K562 (cell line): ENCODE data around the gene SYVN1. TPM values are rescaled to one million over a fixed set of nuclear protein-coding genes. Genes with fewer than 3 reads are reported as not detected.
A peak's percentile ranks its signal among the peaks of the same experiment; 100 is the strongest.

Source experiments
- ATF3 ChIP-seq, 2 experiments: fragments of 450-650 bp in 1 of 2; sonication (generic) in 1 of 2; formaldehyde crosslinking in 1 of 2; IDR thresholded peaks in 1 of 2; conservative IDR thresholded peaks in 1 of 2; 2 replicates each; pipeline versions ENCODE4 v1.6.1 to v1.8.1; 2016 to 2023; ENCODE audit warnings: mild to moderate bottlenecking in 2 of 2, moderate library complexity in 2 of 2, inconsistent platforms in 1 of 2, missing genetic modification reagents in 1 of 2
- CBX5 ChIP-seq: IDR thresholded peaks from 2 replicates; pipeline ENCODE4 v1.6.1; 2014; ENCODE audit warnings: low read depth, borderline replicate concordance
- CEBPG ChIP-seq, 3 experiments: fragments of 200-800 bp in 1 of 3; sonication (Bioruptor generic) in 1 of 3; sonication (generic) in 1 of 3; formaldehyde crosslinking in 1 of 3; IDR thresholded peaks in 2 of 3; conservative IDR thresholded peaks in 1 of 3; 2 replicates each; pipeline versions ENCODE4 v1.6.1 to v1.8.0; 2016 to 2022; ENCODE audit warnings: missing compliant biosample characterization in 2 of 3, missing genetic modification characterization in 2 of 3, mild to moderate bottlenecking in 1 of 3, missing genetic modification reagents in 1 of 3
- COPS2 ChIP-seq: fragments of 450-650 bp; conservative IDR thresholded peaks from 2 replicates; pipeline ENCODE4 v1.6.1; 2016; ENCODE audit warnings: mild to moderate bottlenecking, moderate library complexity
- DPF2 ChIP-seq: fragments of 450-650 bp; IDR thresholded peaks from 2 replicates; pipeline ENCODE4 v1.6.1; 2016
- HBP1 ChIP-seq: fragments of 450-650 bp; formaldehyde crosslinking; IDR thresholded peaks from 2 replicates; pipeline ENCODE4 v1.4.0; 2022; ENCODE audit warnings: missing genetic modification characterization
- MTF1 ChIP-seq: fragments of 250-450 bp; sonication (Bioruptor Pico); IDR thresholded peaks from 2 replicates; pipeline ENCODE4 v1.9.0; 2021; ENCODE audit warnings: moderate library complexity, mild to moderate bottlenecking, inconsistent platforms, borderline replicate concordance
- RHOXF2B ChIP-seq: fragments of 250-450 bp; sonication (Bioruptor Pico); conservative IDR thresholded peaks from 2 replicates; pipeline ENCODE4 v1.5.1; 2021
- SIN3A ChIP-seq, 2 experiments: fragments of 150-350 bp in 1 of 2; IDR thresholded peaks; 2 replicates each; pipeline ENCODE4 v1.6.1; 2011 to 2016; ENCODE audit warnings: borderline replicate concordance in 2 of 2, low read depth in 2 of 2, low read length in 2 of 2, mild to moderate bottlenecking in 2 of 2, moderate library complexity in 2 of 2; ENCODE audit not compliant: control insufficient read depth in 1 of 2
- SMARCA5 ChIP-seq: fragments of 450-650 bp; IDR thresholded peaks from 2 replicates; pipeline ENCODE4 v1.6.1; 2016
- SREBF2 ChIP-seq: sonication (generic); formaldehyde crosslinking; IDR thresholded peaks from 2 replicates; pipeline ENCODE4 v1.4.0; 2020; ENCODE audit warnings: mild to moderate bottlenecking, missing genetic modification reagents
- TCF3 ChIP-seq: sonication (generic); formaldehyde crosslinking; IDR thresholded peaks from 2 replicates; pipeline ENCODE4 v1.4.0; 2020; ENCODE audit warnings: mild to moderate bottlenecking, missing genetic modification reagents
- ZEB2 ChIP-seq: fragments of 450-650 bp; IDR thresholded peaks from 2 replicates; pipeline ENCODE4 v1.6.1; 2016
- ZFP30 ChIP-seq: fragments of 250-450 bp; sonication (Bioruptor Pico); IDR thresholded peaks from 2 replicates; pipeline ENCODE4 v1.8.0; 2022; ENCODE audit warnings: moderate library complexity, mild to moderate bottlenecking, inconsistent platforms, borderline replicate concordance
- ZKSCAN3 ChIP-seq: fragments of 250-450 bp; sonication (Bioruptor Pico); IDR thresholded peaks from 2 replicates; pipeline ENCODE4 v1.4.0; 2020
- ZNF197 ChIP-seq: fragments of 200-800 bp; sonication (Bioruptor generic); IDR thresholded peaks from 2 replicates; pipeline ENCODE4 v1.6.1; 2016; ENCODE audit warnings: low read depth, missing genetic modification characterization, missing compliant biosample characterization
- ZNF274 ChIP-seq: IDR thresholded peaks from 2 replicates; pipeline ENCODE4 v1.6.1; 2011; ENCODE audit warnings: low read depth, mild to moderate bottlenecking, low read length, moderate library complexity, borderline replicate concordance
- ZSCAN32 ChIP-seq: fragments of 450-650 bp; formaldehyde crosslinking; IDR thresholded peaks from 2 replicates; pipeline ENCODE4 v1.4.0; 2020; ENCODE audit warnings: mild to moderate bottlenecking, moderate library complexity
- polyA plus RNA-seq, 8 experiments: library from polyadenylated mRNA; depleted of rRNA in 4 of 8; stranded (reverse) in 5 of 8; unstranded in 3 of 8; fragments of >200 nt; fragmentation: Nextera tagmentation in 2 of 8; fragmentation: Illumina TruSeq in 1 of 8; extraction: Ambion mirVana in 2 of 8; extraction: Trizol in 1 of 8; gene quantifications; 2 replicates each; pipeline versions ENCODE4 v1.2.1 to v1.2.3, GENCODE V29; 2011 to 2014; ENCODE audit warnings: inconsistent platforms in 1 of 8, missing spikeins in 1 of 8
- total RNA-seq, 7 experiments: library from RNA; depleted of rRNA in 6 of 7; stranded (reverse); fragments of >200 nt in 6 of 7; fragmentation: Illumina TruSeq in 2 of 7; extraction: Trizol in 2 of 7; gene quantifications; 2 replicates each; pipeline versions ENCODE4 v1.2.1 to v1.2.3, GENCODE V29; 2011 to 2021; ENCODE audit warnings: low replicate concordance in 1 of 7
- TF ChIP-seq, protein P1 (sequence below): sonication (generic); formaldehyde crosslinking; IDR thresholded peaks from 2 replicates; pipeline ENCODE4 v1.8.0; 2022; ENCODE audit warnings: missing genetic modification reagents, mild to moderate bottlenecking, moderate library complexity, borderline replicate concordance
- TF ChIP-seq, protein P2 (sequence below), 3 experiments: IDR thresholded peaks in 2 of 3; conservative IDR thresholded peaks in 1 of 3; 2 replicates each; pipeline ENCODE4 v1.5.1; 2011 to 2012; ENCODE audit warnings: low read length in 3 of 3, mild to moderate bottlenecking in 3 of 3, control low read depth in 2 of 3, improper control_type of control experiment in 1 of 3, inconsistent platforms in 1 of 3, low read depth in 1 of 3, mixed read lengths in 1 of 3, moderate library complexity in 1 of 3; ENCODE audit not compliant: insufficient read depth in 2 of 3
- TF ChIP-seq, protein P3 (sequence below): IDR thresholded peaks from 3 replicates; pipeline ENCODE4 v1.6.1; 2011; ENCODE audit warnings: borderline replicate concordance, mild to moderate bottlenecking; ENCODE audit not compliant: insufficient read length, insufficient read depth

Gene SYVN1
- total and polyA plus RNA-seq, 9 of the 15 experiments (the other 6 are each of a cell fraction or from before 2014, with no cell fraction given), result 0.41 to 47.4 (median 9.9) TPM

- TF ChIP-seq ATF3 (IDR thresholded peaks at IDR 0.05) (no peak), ATF3 (CRISPR knock-in tag; conservative IDR thresholded peaks at IDR 0.05) (peak; percentile 20; the same call in 1 of the 2 replicates), ZNF274 (no peak), DPF2 (peak; percentile 30; the same call in 1 of the 2 replicates), SREBF2 (CRISPR knock-in tag) (no peak), ZEB2 (peak; percentile 64; the same call in 1 of the 2 replicates), ZFP30 (CRISPR knock-in tag) (no peak), RHOXF2B (CRISPR knock-in tag) (no peak), CEBPG (CRISPR knock-in tag; IDR thresholded peaks at IDR 0.05) (no peak), CEBPG (tag; conservative IDR thresholded peaks at IDR 0.05 in 1 of 2, IDR thresholded peaks at IDR 0.05 in 1 of 2) (no peak), CBX5 (no peak), ZKSCAN3 (CRISPR knock-in tag) (no peak), ZSCAN32 (CRISPR knock-in tag) (no peak), COPS2 (no peak), SMARCA5 (no peak), MTF1 (CRISPR knock-in tag) (no peak), SIN3A (IDR thresholded peaks at IDR 0.05; ENCODE audit: borderline replicate concordance in 2 of 2, control insufficient read depth in 1 of 2, low read depth in 2 of 2, low read length in 2 of 2) (peak; percentile 37 to 42; a peak in 2 of 4 replicates), ZNF197 (CRISPR knock-in tag) (no peak), HBP1 (CRISPR knock-in tag) (no peak), TCF3 (CRISPR knock-in tag) (0 out of 2 replicates have a peak, but pooled peaks have one; percentile 28)
- TF ChIP-seq, protein P1, sequence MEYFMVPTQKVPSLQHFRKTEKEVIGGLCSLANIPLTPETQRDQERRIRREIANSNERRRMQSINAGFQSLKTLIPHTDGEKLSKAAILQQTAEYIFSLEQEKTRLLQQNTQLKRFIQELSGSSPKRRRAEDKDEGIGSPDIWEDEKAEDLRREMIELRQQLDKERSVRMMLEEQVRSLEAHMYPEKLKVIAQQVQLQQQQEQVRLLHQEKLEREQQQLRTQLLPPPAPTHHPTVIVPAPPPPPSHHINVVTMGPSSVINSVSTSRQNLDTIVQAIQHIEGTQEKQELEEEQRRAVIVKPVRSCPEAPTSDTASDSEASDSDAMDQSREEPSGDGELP, result peak; percentile 79
- TF ChIP-seq, protein P2, sequence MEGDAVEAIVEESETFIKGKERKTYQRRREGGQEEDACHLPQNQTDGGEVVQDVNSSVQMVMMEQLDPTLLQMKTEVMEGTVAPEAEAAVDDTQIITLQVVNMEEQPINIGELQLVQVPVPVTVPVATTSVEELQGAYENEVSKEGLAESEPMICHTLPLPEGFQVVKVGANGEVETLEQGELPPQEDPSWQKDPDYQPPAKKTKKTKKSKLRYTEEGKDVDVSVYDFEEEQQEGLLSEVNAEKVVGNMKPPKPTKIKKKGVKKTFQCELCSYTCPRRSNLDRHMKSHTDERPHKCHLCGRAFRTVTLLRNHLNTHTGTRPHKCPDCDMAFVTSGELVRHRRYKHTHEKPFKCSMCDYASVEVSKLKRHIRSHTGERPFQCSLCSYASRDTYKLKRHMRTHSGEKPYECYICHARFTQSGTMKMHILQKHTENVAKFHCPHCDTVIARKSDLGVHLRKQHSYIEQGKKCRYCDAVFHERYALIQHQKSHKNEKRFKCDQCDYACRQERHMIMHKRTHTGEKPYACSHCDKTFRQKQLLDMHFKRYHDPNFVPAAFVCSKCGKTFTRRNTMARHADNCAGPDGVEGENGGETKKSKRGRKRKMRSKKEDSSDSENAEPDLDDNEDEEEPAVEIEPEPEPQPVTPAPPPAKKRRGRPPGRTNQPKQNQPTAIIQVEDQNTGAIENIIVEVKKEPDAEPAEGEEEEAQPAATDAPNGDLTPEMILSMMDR (IDR thresholded peaks at IDR 0.05 in 2 of 3, conservative IDR thresholded peaks at IDR 0.05 in 1 of 3; ENCODE audit: insufficient read depth in 2 of 3, low read depth in 1 of 3, low read length in 3 of 3), result peak; percentile 68 to 77 (median 70)
- TF ChIP-seq, protein P3, sequence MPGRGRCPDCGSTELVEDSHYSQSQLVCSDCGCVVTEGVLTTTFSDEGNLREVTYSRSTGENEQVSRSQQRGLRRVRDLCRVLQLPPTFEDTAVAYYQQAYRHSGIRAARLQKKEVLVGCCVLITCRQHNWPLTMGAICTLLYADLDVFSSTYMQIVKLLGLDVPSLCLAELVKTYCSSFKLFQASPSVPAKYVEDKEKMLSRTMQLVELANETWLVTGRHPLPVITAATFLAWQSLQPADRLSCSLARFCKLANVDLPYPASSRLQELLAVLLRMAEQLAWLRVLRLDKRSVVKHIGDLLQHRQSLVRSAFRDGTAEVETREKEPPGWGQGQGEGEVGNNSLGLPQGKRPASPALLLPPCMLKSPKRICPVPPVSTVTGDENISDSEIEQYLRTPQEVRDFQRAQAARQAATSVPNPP, result no peak
Measured at GRCh38 chr11:65180877-65181568, 46.7 kb upstream of the SYVN1 start (continued).
